Activated CD4-positive, alpha-beta T cell treated with anti-CD3 and anti-CD28 coated beads, Interleukin-2, amount 50 U/mL, for 24 hours (primary cell): Measurements from ENCODE around the gene FAM163A.
"Not testable (repeated sequence)": the region's sequence is repeated elsewhere in the genome, so short reads cannot be mapped to it uniquely, and the experiment has no call there.

Experiments
- DNase-seq, 2 donors: peaks; one replicate each; pipeline ENCODE4 v3.0.0-alpha.2; 2020; ENCODE audit warnings: low read depth in 1 of 2, low spot score in 1 of 2

Gene FAM163A

DNA sequence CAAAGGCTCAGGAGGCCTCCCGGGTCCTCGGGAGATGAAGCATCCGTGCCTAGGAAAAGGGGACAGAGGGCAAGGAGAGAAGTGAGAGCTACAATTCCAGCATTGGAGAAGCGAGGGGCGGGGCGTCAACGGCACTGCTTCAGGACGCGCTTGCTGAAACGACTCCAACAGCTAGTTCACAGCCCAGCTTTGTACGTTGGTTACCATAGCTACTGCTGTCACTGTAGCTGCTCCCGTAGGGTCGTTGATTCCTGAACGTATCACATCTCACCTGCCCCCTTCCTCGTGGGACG, 71.4 kb downstream of the FAM163A start:
- no peak for DNase-seq

DNA sequence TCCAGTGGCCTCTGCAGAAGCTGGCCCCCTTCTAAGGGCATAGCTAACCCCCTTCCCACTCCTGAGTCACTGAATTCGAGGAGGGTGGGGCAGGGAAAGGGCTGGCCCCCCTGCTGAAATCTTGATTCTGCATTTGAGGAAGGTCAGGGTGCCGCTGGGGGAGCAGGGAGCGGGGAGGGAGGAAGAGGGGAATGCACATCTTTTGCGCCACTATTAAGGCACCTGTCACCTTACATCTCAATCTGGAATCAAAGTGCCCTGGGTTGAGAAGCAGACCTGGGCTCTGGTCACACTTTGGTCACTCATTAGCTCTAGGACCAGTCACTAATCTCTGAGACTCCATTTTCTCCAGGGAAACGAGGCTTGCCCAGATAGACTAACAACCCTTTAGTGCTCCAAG, 72.5 kb downstream of the FAM163A start:
- DNase-seq, result no peak

DNA sequence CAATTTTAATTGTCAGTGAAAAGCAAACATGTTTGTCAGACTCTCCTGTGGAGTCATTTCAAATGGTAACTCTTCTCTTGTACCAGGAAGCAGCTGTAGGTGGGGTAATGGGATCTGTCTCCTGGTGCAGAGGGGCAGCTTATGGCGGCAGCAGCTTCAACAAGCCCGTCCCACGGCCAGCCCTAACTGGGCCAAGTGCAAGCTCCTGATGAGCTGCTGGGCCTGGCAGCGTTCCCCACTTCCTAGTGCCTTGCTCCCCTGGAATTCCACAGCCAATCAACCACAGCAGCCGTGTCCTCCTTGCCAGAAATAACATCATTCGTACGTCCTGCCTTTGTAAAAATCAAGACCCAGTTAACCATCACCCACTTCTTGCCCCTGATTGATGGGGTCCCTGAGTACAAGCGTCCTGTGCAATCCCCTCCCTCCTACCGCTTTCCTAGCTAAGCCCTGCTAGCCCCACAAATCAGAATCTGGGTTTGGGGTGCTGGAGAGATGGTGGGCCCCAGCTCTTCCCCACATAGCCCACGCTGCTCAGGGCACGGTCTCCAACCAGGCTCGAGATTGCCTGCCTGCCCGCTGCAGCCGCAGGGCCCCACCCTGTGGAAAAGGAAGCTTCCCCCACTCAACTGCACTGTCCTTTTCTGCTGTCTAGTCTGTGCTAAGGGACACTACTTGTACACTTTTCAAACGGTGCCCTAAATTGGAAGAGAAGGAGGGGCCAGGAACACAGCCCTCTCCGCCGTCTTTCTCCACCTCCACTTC, 73.3 kb downstream of the FAM163A start:
- DNase-seq, result no peak

DNA sequence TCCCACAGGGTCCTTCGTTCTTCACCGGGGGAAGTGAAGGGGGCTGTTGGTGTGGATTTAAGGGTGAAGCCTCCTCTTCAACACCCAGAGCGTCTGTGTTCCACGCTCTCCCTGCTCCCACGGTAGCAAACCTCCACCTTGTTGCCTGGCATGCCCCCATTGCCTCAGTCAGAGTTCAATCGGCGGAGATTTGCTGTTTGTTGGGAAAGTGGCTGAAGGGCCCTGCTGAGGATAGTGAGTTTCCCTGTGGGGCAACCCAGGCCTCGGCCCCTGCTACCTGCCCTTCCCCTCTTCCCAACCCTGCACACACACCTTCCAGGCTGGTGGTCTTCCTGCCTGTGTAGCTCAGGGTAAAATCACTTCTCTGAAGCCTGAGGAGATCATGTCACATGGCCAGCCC, 74.0 kb downstream of the FAM163A start:
- no peak for DNase-seq

DNA sequence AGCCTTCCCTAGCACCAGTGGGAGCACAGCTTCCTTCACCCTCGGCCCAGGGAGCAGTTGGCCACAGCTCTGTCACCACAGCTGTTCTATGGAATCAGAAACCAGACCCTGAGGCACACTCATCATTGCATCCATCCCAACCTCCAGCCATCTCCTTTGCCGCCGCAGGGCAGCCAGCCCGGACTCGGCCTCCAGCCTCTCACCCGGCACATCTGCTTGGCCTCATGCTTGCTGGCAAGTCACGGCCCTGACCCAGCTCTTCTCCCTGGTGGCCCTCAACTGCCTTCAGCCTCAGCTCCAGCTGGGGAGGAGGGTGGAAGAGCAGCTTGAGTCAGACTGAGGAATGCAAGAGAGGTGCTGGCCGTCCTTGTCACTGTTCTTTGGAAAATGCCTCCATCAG, 74.7 kb downstream of the FAM163A start:
- no peak for DNase-seq

DNA sequence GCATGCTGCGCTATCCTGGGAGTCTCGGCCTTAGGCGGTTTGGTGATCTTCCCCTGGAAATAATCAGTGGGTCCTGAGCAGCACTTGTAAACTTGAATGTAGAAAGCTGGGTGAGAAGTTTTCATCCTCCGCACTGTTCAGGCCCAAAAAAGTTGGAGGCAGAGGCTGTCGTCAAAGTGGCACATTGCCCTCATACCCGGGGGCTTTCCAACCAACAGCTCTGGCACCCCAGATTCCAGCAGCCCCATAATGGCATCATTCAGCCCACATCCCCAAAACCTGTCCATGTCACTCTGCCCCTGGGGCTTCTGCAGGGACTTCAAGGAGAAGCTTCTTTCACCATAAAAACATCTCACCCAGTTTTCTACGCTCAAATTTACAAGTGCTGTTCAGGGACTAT, 75.2 kb downstream of the FAM163A start:
- DNase-seq, result no peak

DNA sequence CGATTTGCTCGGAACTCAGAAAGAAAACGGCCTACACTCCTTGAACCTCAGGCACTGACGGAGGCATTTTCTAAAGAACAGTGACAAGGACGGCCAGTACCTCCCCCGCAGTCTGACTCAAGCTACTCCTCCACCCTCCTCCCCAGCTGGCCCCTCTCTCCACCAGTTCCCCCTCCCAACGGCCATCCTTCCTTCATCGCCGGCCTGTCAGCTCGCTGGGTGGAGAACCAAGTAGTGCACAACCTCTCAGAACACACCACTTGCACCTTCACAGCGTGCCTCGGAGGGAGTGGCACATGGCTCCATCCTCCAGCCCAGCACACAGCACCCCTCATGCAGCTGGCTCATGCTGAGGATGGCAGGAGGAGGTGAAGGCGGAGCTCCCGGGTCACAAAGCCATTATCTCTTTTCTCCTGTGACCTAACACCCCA, 75.7 kb downstream of the FAM163A start:
- no peak for DNase-seq

DNA sequence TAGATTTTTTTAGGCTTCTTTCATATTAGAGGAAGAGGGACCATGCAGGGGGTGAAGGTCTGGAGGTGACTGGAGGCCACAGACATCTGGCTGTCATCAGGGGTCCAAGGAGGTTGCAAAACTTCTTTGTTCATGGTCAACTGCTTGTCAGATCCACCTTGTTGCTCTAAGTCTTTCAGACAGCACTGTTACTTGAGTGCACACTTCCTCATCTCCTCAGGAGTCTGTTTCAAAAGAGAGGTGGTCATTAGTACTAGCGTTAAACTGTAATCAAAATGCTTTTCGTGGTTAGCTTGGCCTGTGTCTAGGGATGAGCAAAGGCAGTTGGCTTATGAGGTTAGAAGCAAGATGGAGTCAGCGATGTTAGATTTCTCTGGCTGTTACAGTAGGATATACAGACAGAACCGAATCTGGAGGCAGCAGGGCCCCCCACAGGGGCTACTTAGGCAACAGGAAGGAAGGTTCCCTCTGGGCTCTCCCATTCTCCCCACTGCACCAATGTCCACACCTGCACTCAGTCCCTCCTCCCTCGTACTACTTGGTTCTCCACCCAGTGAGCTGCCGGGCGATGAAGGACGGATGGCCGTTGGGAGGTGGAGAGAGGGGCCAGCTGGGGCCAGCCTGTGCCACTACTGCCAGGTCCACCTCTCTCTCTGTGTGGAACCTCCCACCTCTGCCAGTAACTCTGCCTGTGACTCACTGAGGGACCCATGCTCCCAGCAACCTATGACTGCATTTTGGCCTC, 77.3 kb downstream of the FAM163A start:
- no peak for DNase-seq

DNA sequence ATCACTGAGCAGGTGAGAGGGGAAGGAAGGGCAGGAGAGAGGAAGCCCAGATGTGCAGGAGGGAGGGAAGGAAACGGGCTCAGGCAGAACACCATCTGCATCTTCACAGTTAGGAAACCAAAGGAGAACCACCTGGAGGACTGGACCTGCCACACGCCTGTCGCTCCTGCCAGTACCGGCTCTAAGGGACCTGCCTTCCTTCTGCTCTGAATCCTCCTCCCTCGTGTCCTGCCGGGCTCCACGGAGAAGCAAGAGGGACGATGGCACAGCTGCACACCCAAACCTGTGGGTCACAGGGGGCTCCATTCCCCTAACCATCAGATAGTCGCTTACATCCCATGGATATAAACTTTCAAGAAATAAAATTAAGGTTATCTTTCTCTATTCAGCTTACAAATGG, 78.4 kb downstream of the FAM163A start:
- no peak for DNase-seq

DNA sequence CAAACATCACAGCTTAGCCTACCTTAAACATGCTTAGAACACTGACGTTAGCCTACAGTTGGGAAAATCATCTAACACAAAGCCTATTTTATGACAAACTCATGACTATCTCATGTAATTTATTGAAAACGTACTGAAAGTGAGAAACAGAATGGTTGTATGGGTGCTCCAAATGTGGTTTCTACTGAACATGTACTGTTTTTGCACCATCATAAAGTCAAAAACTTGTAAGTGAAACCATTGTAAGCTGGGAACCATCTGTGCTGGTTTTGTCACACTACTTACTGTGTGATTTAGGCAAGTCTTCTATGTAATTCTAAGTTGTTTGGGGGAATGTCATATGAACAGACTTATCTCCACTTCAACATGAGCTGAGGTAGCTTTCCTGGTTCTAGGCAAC, 79.0 kb downstream of the FAM163A start:
- no peak for DNase-seq

DNA sequence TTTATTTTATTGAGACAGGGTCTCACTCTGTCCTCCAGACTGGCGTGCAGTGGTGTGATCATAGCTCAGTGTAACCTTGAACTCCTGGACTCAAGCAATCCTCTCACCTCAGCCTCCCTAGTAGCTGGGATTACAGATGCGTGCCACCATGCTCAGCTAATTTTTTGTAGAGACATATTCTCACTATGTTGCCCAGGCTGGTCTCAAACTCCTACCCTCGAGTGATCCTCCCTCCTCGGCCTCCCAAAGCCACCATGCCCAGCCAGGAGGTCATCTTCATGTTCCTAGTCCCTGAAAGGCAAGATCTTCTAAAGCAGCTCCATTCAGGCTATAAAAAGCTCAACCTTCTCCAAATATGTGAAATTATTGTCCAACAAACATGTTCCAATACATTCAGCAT, 80.6 kb downstream of the FAM163A start:
- no peak for DNase-seq

DNA sequence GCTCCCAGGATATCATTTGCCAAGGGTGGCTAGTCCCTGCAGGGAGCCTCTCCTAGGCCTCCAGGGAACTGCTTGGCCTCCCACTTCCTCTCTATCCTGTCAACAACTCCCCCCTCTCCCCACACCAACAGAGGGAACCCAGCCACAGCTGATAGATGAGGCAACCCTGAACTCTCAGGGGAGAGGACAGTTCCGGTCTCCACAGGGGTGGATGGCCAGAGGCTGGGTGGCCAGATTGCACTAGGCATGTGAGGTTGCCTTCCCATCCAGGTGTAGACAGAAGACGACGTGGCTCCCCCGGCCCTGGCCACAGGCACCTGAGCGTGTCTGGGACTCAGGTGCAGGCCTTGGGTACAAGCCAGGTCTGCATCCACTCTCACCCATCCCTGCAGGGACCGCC, 81.2 kb downstream of the FAM163A start:
- DNase-seq, result no peak

DNA sequence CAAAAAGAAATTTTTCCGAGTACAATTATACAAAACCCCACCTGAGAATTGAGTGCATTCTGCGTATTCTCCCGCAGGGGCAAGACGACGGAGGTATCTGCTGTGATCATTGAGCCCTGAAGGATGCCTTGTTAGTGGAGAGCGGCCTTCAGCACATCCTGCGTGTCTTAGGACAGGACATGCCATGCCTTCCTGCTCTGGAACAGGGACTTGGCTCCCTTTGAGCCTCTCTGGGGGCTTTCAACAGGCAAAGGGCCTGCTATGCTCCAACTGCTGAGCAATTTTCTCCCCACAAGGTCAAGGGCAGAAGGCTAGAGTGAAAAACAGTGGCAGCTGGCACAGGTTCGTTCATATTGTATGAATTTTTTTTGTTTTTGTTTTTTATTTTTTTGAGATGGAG, 82.1 kb downstream of the FAM163A start:
- no peak for DNase-seq

DNA sequence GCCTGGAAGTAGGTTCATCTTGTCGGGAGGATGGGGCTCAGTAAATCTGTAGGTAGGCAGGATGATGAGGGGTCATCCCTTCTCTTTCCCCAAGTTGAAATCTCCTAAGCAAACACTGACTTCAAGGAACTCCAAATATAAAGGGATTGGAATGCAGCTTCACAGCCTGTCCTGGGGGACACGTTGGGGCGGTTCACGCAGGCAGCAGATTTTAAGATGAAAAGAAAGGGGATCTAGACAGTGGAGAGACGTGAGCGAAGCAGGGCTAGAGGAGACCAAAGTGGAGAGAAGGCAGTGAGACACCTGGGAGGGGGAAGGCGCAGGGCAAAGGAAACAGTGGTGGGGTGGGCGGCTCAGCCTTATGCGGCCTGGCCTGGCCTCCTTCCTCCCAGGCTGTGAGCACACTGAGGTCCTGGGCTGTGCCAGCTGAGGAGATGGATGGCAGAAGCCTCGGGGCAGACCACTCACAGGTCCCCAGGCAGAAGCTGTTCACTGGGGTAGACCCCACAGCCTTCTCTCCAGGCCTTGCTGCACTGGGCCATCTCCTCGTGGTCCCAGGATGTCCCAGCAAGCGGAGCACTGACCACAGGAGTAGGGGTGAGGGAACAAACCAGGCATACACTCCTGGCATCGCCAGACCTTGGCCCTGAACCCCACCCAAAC, 82.8 kb downstream of the FAM163A start:
- DNase-seq, result no peak

DNA sequence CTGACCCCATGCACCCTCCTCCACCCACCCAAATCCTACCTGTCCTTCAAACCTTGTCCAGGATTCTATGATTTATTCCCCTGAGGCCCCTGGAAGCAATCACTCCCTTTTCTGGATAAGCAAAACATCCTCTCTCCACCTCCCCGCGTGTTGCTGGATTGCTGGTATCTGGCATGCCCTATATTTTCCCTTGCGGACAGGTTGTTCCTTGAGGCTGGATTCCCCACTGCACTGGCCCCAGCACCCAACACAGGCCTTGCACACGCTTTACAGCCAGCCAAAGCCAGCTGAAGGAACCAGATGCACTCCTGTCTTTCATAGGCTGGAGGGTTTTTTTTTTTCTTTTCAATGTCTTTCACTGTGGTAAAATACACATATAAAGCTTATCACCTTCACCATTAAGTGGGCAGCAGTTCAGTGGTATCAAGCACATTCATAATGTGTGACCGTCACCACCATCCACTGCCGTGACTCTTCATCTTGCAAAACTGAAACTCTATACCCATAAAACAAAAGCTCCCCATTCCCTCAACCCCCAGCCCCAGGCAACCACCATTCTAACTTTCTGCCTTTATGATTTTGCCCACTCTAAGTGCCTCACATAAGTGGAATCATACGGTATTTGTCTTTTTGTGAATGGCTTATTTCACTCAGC, 83.7 kb downstream of the FAM163A start:
- no peak for DNase-seq

DNA sequence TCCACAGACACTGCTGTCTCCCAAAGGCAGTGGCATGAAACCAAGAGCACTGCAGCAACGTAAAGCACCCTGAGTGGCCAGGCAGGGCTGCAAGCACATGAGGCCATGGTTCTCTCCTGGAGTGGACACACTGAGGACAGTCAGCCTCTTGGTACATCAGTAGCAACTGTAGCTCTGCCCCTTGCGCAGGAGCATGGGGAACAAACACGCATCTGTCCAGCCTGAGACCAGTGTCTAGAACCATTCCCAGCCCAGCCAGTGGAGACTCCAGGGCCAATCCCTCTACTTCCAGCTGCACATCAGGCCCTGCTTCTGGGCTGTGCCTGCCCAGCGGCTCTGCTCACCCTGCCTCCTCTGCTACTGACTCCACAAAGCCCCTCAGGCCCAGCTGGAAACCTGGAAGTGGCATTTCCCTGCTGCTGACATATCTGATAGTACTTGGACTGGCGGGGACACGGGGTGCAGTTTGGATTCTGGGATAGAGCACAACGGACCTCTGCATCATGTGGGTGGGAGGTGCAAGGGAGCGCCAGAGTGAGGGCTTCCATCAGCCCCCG, 85.5 kb downstream of the FAM163A start:
- no peak for DNase-seq

DNA sequence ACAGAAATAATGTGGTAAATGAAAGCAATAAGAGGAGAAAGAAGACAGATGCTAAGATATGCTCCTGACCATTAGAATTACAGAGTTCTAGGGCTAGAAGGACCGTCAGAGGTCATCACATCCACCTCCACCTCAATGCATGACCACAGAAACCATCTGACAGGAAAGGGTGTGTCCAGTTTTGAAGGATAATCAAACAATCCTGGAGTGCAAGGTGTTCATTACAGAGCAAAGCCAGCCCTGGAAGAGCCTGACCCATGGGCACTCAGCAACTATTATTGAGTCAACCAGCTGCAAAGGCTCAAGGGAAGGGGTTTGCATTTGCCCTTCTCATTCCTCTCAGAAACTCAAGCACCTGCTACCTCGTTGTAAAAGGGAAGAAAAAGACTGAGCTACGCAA, 88.1 kb downstream of the FAM163A start:
- no peak for DNase-seq

DNA sequence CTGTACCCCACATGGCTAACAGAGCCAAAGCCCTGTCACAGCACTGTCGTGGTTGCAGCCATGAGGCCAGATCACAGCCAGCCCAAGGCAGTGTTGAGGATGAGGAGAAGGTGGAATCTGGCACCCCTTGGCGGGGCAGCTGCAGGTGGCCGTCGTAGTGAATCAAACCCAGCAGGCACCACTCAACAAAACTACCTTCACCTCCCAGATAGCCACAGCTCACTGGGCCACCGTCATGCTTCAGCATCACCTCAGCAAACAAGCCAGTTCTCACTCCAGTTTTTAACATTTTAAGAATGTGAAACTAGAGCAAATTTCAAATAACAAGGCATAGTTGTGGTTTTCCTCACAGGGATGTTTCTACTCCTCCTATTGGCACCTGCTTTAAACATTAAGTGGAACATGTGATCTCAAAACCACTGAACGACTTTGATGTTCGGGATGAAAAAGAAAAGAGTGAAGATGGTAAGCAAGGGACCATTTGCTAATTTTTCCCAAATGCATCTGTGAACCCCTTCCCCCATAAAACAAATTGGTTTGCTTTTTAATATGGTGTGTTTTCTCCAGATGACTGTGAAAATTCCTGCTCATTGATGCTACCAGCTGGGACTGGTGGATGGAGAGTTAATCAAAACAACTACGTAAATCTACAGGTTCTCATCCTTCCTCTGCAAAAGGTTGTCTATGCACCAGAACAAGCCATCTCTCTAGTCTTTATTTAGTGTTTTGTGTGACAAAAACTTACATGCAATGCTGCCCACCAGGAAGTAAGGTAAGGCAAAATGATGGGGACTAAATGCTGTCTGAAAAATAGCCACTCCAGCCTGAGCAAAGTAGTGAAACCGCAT, 89.0 kb downstream of the FAM163A start:
- no peak for DNase-seq

DNA sequence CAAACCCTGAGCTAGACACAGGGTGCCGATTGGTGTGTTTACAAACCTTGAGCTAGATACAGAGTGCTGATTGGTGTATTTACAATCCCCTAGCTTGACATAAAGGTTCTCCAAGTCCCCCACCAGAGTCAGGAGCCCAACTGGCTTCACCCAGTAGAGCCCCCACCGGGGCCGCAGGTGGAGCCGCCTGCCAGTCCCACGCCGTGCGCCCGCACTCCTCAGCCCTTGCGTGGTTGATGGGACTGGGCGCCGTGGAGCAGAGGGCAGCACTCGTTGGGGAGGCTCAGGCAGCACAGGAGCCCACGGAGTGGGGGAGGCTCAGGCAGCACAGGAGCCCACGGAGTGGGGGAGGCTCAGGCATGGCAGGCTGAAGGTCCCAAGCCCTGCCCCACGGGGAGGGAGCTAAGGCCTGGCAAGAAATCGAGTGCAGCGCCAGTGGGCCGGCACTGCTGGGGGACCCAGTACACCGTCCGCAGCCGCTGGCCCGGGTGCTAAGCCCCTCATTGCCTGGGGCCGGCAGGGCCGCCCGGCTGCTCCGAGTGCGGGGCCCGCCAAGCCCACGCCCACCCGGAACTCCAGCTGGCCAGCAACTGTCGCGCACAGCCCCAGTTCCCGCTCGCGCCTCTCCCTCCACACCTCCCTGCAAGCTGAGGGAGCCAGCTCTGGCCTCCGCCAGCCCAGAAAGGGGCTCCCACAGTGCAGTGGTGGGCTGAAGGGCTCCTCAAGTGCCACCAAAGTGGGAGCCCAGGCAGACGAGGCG, 93.8 kb downstream of the FAM163A start:
- DNase-seq, result not testable (repeated sequence)

DNA sequence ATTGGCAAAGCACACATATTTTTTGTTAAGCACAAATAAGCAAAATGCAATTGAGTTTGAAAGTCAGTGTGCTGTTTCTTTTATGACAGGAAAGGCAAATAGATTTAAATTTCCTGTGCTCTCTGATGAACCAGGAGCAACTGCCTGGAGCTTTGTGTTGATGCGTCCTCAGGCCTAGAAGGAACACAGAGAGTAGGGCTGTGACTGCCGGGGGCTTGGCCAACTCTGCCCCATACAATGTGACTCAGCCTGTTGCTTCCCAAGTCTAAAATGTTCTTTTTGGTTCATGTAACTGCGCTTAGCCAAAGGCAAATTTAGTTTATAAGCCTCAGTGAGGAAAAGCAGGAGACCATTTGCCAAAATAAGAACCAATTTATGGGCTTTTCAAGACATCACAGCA, 97.0 kb downstream of the FAM163A start:
- no peak for DNase-seq
